Mesothelial cell of epicardium (in vitro differentiated cells): ENCODE results near the gene FAM209B. TPM values are rescaled to one million over a fixed set of nuclear protein-coding genes. Genes with fewer than 3 reads are reported as not detected.
"Not testable (repeated sequence)": the region's sequence is repeated elsewhere in the genome, so short reads cannot be mapped to it uniquely, and the experiment has no call there.

Source experiments
- DNase-seq, 2 experiments: peaks; one replicate each; pipeline ENCODE4 v3.0.0; 2021; ENCODE audit warnings: low spot score in 2 of 2; ENCODE audit not compliant: unreplicated experiment in 2 of 2
- H3K27ac Mint-ChIP-seq: 2 replicates; pipeline ENCODE4 v1.8.0; 2021; ENCODE audit warnings: mixed read lengths
- H3K27me3 Mint-ChIP-seq: 2 replicates; pipeline ENCODE4 v1.8.0; 2021; ENCODE audit warnings: low read depth, mixed read lengths
- H3K36me3 Mint-ChIP-seq: 2 replicates; pipeline ENCODE4 v1.8.0; 2021; ENCODE audit warnings: mixed read lengths
- H3K4me1 Mint-ChIP-seq: 2 replicates; pipeline ENCODE4 v1.8.0; 2021; ENCODE audit warnings: mixed read lengths
- H3K4me3 Mint-ChIP-seq: 2 replicates; pipeline ENCODE4 v1.8.0; 2021; ENCODE audit warnings: mild to moderate bottlenecking, moderate library complexity, mixed read lengths
- H3K9me3 Mint-ChIP-seq: 2 replicates; pipeline ENCODE4 v1.8.0; 2021; ENCODE audit warnings: mixed read lengths
- total RNA-seq: library from RNA; stranded (reverse); gene quantifications from 3 replicates; pipeline ENCODE4 v1.2.1, GENCODE V29; 2021
- TF ChIP-seq, protein P1 (sequence below): fragments of 200-600 bp; sonication (generic); IDR thresholded peaks from one replicate; pipeline ENCODE4 v1.5.0; 2021; ENCODE audit warnings: antibody characterized with exemption; ENCODE audit not compliant: unreplicated experiment

Gene FAM209B
- total RNA-seq, 1 donor from 2014 or later: not detected

DNA sequence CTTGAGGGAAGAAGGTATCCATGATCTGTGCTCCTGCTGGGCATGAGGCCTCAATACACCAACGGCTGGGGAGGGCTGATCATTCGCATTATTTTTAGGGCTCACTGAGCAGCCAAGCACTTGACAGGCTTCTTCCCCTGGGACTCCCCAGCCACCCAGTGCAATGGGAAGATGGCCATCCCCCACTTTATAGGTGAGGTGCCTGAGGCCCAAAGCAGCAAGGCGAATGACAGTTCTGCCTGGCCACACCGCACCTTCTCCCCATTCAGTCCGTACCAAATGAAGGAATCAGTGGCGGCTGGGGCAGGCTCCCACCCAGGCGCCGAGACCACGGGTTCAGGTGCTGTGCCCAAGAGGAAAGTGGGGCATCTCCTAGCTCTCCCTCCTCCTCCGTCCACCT, 12.9 kb upstream of the FAM209B start:
- TF ChIP-seq, protein P1, sequence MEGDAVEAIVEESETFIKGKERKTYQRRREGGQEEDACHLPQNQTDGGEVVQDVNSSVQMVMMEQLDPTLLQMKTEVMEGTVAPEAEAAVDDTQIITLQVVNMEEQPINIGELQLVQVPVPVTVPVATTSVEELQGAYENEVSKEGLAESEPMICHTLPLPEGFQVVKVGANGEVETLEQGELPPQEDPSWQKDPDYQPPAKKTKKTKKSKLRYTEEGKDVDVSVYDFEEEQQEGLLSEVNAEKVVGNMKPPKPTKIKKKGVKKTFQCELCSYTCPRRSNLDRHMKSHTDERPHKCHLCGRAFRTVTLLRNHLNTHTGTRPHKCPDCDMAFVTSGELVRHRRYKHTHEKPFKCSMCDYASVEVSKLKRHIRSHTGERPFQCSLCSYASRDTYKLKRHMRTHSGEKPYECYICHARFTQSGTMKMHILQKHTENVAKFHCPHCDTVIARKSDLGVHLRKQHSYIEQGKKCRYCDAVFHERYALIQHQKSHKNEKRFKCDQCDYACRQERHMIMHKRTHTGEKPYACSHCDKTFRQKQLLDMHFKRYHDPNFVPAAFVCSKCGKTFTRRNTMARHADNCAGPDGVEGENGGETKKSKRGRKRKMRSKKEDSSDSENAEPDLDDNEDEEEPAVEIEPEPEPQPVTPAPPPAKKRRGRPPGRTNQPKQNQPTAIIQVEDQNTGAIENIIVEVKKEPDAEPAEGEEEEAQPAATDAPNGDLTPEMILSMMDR: no peak
- no peak overlapping the region for H3K4me3 Mint-ChIP-seq
- H3K9me3 Mint-ChIP-seq: peaks cover 15% of the 10 kb centered on the region
- no peak overlapping the region for H3K27ac Mint-ChIP-seq
- no peaks in the 10 kb centered on the region for H3K27me3 Mint-ChIP-seq
- no peak for DNase-seq
- H3K4me1 Mint-ChIP-seq: no peaks in the 10 kb centered on the region
- H3K36me3 Mint-ChIP-seq: peaks cover 41% of the 10 kb centered on the region

DNA sequence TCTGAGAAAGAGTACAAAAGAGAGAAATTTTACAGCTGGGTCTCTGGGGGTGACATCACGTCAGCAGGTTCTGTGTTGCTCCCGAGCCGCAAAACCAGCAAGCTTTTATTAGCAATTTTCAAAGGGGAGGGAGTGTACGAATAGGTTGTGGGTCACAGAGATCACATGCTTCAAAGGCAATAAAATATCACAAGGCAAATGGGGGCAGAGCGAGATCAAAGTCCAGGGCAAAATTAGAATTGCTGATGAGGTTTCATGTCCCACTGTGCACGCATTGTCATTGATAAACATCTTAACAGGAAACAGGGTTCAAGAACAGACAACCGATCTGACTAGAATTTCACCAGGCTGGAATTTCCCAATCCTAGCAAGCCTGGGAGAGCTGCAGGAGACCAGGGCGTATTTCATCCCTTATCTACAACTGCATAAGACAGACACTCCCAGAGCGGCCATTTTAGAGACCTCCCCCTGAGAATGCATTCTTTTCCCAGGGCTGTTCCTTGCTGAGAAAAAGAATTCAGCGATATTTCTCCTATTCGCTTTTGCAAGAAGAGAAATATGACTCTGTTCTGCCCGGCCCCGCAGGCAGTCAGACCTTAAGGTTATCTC, 12.2 kb upstream of the FAM209B start:
- not testable (repeated sequence) for H3K27me3 Mint-ChIP-seq, H3K4me1 Mint-ChIP-seq, H3K4me3 Mint-ChIP-seq, H3K27ac Mint-ChIP-seq, DNase-seq
- Mint-ChIP-seq H3K36me3 (peaks cover 41% of the 10 kb centered on the region), H3K9me3 (peaks cover 15% of the 10 kb centered on the region)

DNA sequence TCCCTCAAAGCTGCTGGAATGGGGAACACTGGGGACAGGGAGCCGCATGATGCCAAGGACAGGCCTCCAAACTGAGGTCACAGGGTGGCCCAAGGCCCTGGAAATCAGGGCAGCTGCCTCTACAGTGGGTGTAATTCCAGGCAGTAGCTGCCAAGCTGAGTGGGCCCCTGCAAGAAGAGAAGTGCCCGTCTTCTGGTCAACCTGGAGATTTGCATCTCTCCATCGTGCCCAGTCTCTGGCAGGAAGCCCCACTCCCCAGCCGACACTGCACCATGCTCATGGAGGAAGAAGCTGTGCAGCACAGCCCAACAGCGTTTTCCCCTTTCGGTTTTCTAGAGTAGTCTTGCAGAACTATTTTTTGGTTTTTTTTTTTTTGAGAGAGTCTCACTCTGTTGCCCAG, 10.7 kb upstream of the FAM209B start:
- no peak overlapping the region for H3K4me3 Mint-ChIP-seq
- no peaks in the 10 kb centered on the region for H3K27me3 Mint-ChIP-seq
- peaks cover 15% of the 10 kb centered on the region for H3K9me3 Mint-ChIP-seq
- peaks cover 41% of the 10 kb centered on the region for H3K36me3 Mint-ChIP-seq
- H3K4me1 Mint-ChIP-seq: no peaks in the 10 kb centered on the region
- DNase-seq: no peak
- TF ChIP-seq, protein P1: no peak
- H3K27ac Mint-ChIP-seq: no peak overlapping the region

DNA sequence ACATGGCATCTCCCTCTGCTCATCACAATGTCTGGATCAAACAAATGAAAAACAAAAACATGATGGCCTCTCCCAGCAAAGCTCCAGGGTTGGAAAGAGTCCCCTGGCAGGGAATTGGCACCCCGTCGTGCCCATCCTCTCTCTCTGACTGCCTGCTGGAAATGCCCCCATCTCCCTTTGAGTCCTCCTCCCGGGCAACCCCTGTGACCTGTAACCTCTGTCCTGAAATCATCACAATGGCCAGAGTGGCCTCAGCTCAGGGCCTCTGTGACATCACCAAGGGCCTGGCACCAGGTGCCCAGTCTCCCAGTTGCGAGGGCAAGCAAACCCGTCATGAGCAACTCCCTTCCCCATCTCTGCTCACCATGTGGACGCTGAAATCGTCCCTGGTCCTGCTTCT, 8.6 kb upstream of the FAM209B start, which contains the start of gene FAM209A:
TSS of gene FAM209A (plus strand) at position 301 of the 400 bp plus-strand sequence. CDS start at position 366, 65 bp downstream.
- not testable (repeated sequence) for H3K27me3 Mint-ChIP-seq, H3K4me1 Mint-ChIP-seq, DNase-seq, H3K4me3 Mint-ChIP-seq, H3K27ac Mint-ChIP-seq
- peaks cover 15% of the 10 kb centered on the region for H3K9me3 Mint-ChIP-seq
- peaks cover 22% of the 10 kb centered on the region for H3K36me3 Mint-ChIP-seq

DNA sequence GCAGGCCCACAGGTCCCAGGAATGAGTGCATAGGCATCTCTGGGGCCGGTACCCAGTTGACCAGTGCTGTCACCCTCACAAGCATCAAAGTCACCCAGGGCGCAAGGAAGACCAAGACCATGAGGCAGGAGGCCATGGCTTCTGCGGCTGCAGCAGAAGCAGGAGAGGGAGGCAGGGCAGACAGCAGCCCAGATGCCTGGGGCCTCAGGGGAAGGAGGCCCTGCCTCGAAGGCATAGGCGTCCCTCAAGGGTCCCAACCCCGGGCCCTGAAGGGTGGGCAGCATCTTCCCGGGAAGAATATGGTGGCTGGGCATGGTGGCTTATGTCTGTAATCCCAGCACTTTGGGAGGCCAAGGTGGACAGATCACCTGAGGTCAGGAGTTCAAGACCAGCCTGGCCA, 5.5 kb upstream of the FAM209B start:
- H3K4me1 Mint-ChIP-seq: no peaks in the 10 kb centered on the region
- H3K36me3 Mint-ChIP-seq: no peaks in the 10 kb centered on the region
- H3K4me3 Mint-ChIP-seq: no peak overlapping the region
- no peak overlapping the region for H3K27ac Mint-ChIP-seq
- TF ChIP-seq, protein P1: no peak
- H3K9me3 Mint-ChIP-seq: no peaks in the 10 kb centered on the region
- no peaks in the 10 kb centered on the region for H3K27me3 Mint-ChIP-seq
- DNase-seq: no peak

DNA sequence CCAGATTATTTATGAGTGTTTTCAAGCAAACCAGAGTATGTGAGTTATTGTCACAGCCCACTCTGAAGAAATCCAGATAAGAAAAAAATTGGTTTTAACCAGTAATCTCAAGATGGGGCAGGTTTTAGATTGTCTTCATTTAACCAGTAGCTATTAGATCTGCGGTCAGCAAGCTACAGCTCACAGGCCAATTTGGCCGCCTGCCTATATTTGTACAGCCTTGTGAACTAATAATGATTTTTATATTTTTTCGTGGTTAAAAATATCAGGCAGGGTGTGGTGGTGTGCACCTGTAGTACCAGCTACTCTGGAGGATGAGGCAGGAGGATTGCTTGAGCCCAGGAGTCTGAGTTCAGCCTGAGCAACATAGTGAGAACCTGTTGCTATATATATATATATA, 5.0 kb downstream of the FAM209B start:
- Mint-ChIP-seq H3K4me1 (peaks cover 3% of the 10 kb centered on the region), H3K27ac (no peak overlapping the region), H3K36me3 (no peaks in the 10 kb centered on the region), H3K4me3 (no peak overlapping the region), H3K27me3 (no peaks in the 10 kb centered on the region), H3K9me3 (no peaks in the 10 kb centered on the region)
- DNase-seq: no peak
- TF ChIP-seq, protein P1: no peak

DNA sequence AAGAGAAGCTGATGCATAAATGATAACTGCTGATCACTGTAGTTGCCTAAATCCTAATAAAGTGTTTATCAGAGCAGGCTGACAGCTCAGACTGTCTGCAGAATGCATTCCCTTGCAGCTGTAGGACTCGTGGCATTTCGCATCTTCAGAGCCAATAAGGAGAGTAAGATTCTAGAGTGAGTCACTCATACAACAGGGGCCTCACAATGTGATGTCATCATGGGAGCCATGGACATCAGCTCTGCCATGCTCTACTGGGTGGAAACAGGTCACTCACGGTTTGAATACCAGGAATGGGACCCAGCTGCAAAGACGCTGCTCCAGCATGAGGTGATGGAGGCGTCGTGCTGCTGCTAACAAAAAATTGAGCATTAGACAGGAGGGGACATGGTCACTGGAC, 7.4 kb downstream of the FAM209B start:
- no peaks in the 10 kb centered on the region for H3K36me3 Mint-ChIP-seq
- no peak for DNase-seq
- H3K4me1 Mint-ChIP-seq: peaks cover 3% of the 10 kb centered on the region
- no peaks in the 10 kb centered on the region for H3K9me3 Mint-ChIP-seq
- no peak overlapping the region for H3K27ac Mint-ChIP-seq
- TF ChIP-seq, protein P1: no peak
- H3K27me3 Mint-ChIP-seq: no peaks in the 10 kb centered on the region
- H3K4me3 Mint-ChIP-seq: no peak overlapping the region
